NK-92 (cell line): ENCODE results near the gene PMM2.
"Not testable (repeated sequence)": the region's sequence is repeated elsewhere in the genome, so short reads cannot be mapped to it uniquely, and the experiment has no call there.

ENCODE experiments used
- DNase-seq: peaks from one replicate; lab custom pipeline; 2025; ENCODE audit not compliant: unreplicated experiment; lab: John Stamatoyannopoulos, UW

The PMM2 gene

DNA sequence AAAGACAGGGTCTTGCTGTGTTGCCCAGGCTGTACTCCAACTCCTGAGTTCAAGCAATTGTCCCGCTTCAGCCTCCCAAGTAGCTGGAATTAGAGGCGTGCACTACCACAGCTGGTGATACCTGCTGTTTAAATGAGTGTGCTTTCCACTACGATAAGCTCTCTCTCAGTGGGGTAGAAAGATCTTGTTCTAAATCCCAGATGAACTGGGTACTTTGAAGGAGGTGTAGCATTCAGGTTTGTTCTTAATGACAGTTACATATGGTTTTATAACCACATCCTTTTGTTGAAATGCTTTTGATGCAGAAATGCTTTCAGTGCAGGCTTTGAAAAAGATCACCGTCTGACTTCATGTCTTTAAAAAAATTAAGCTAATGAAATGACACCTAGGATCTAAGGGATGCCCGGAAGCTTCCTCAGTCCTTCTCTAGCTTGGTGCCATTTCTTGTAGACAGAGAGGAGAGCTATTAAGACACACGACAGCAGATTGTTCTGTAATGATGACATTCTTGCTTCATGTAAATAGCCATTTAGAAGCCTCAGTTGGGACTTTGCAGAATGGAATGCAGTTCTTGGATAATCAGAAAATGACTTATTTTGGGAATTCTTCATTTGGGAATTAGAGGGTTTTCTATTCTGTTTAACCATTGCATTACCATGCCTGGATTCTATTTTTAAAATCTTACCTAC, 19.5 kb downstream of the PMM2 start:
- no peak for DNase-seq

DNA sequence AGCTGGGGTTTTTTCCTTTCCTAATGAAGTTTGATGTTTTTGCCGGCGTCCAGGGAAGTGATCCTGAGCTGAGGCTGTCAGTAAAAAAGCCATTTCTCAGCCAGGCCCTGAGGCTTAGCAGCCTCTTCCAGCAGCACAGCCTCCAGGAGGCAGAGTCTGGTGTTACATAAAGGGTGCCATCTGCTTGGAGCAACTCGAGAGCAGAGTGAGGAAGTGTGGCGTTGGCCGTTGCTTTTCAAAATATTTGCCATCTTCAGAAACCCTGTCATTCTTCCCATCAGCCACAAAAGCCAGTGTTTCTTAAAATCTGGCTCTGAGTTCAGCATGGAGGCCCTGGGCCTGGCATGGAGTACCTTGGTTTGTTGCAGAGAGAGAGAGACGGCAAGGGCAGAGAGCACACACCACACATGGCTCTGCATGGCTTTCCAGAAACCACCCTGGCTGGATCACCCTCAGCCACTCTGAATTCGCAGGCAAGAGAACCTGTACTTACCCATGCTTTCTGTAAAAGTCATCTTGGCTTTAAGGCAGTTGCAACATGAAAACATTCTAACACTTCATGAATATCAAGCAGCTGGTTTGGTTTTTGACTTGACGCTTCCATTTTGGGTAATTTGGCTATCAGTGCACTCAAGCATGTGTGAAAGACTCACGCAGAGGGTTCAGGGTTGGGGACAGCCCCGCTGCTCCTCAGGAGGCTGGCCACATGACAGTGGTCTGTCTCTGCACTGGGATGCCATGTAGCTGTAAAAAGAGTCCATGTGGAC, 21.0 kb downstream of the PMM2 start:
- DNase-seq, result no peak

DNA sequence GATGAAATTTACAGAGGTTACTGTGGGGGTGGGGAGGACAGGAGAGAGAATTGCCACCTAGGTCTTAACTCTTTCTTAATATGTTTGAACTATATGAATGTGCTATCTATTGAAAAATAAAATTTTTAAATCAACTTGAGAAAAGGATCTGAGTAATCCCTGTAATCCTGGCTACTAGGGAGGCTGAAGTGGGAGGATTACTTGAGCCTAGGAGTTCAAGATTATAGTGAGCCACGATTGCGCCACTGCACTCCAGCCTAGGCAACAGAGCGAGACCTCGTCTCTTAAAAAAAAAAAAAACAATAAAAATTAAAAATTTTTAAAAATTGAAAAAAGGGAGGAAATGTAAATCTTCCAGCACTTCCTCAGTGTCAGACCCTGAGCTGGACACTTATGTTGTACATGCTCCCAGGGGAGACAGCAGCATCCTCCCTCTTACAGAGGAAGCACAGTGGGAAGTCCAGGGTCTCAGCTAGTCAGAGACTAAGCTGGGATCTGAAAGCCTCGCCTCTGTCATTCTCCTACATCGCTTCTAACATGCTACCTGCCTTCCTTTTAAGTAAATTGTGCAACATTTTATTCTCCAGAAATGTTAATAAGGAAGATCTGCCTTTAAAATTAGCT, 21.9 kb downstream of the PMM2 start:
- DNase-seq, result no peak

DNA sequence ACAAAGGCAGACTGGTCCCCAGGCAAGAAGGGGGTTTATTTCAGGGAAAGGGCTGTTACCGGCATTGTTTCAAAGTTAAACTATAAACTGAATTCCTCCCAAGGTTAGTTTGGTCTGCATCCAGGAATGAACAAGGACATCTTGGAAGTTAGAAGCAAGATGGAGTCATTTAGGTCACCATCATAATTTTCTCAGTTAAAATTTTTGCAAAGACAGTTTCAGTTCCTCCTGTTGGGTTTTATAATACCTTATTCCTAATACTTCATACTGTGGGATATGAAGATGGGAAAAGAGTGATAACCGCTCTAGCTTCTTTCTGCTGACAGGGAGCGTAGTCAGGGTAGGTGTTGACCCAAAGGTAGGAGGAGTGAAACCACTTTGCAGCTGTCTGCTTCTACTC, 24.8 kb downstream of the PMM2 start:
- DNase-seq, result no peak

DNA sequence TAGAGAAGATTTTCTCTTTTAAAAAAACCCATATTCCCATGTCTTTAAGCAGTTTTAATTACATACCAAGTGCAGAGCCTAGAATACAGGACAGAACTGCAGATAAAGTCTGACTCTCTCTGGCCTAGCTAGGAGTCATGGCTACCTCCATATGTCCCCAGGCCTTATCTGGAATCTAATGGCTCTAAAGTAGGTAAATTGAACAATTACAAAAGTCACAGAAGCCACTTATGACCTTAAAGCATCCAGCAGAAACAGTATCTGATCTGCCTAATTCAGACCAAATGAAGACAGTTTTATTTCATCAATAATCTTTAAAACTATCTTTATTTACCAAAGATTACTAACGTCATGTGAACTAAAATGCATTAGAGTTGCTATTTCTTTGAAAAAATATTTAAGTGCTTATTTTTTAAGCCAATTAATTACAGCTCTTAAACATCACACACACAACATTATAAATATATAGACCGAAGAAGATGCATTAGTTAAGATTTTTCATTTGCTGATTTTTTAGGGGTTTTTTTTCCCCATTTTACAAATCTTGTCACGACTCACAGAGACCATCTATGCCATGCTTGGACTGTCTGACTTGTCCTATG, 28.7 kb downstream of the PMM2 start:
- no peak for DNase-seq

DNA sequence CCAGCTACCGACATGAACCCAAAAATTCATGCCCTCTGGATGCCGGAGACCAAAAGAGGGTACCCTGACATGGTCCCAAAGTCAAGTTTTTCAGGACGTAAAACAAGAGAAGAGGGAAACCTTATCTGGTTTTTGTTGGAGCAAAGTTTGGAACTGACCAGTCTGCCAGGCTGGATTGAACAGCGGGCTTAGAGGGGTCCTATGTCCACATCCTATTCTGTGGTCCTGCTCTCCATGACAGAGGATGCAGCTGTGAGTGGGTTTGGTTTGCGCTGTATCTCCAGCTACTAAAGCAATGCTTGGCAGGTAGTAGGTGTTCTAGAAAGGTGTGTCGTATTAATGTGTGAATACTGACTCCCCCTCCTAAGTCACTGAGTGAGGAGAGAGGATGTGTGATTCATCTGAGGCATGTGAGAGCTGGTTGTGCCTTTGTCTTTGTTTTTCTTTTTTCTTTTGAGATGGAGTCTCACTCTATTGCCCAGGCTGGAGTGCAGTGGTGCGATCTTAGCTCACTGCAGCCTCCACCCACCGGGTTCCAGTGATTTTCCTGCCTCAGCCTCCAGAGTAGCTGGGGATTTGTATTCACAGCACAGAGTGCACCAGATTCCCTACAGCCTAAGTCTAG, 31.0 kb downstream of the PMM2 start:
- no peak for DNase-seq

DNA sequence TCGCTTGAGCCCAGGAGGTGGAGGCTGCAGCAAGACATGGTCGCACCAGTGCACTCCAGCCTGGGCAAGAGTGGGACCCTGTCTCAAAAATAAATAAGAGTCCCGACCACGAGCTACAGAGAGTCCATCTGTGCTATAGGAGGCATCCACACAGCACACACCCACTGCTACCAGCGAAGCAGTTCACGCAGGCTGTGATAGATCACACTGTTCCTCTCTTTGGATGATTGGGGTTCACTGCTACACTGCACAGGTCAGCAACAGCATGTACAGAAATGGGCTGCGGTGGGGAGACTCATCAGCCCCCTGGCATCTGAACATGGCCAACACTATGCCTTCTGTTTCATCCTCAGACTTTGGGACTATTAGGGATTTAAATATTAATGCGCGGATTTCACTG, 33.8 kb downstream of the PMM2 start:
- no peak for DNase-seq

DNA sequence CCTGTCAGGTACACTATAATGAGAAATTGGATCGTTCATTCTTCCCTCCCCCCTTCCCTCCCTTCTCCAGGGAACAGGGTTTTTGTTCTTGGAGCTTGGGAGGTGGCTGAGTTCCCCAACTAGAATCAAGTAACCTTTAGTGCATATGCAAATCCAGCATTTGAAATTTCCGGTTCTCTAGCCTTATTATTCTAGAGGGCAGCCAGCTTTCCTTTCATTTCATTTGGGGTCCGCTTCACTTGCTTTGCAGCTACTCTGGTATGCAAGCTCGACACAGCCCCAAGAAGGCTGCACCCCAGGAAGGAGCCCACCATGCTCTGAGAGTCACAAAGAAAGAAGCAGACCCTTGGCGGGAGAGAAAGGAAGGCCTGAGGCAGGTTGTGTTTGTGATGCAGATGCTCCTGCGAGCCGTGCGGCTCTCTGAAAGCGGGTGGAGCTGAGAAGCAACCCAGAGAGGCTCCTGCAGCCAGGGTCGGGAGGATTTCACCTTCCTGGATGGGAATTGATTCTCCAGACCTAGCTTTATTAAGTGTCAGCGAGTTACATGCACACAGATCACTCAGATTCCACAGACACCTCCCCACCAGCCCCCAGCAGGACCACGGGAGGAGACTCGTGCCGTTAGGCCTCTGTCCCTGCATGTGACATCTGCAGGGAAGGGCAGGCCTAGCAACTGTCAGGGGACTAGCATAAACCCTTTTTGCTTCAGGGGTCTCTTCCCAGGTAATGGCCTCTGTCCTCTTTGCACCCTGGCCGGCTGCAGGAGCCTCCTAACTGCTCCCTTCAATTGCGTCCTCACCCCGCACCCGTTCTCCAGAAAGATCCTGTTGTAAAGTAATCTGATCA, 34.5 kb downstream of the PMM2 start:
- DNase-seq, result no peak

DNA sequence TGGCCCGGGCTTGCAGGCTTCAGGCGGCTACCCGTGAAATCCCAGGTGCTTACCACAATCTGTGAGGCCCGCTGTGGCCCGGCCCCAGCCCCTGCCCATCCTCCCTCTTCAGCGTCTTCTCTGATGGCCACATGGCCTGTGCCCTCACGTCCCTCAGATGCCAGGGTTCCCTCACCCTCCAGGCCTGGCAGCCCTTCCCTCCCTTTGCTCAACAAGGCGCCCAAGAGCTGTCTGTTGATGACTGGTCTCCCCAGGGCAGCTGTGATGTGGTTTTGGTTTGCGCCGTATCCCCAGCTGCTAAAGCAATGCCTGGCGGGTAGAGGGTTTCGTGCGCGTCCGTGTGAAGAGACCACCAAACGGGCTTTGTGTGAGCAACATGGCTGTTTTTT, 35.1 kb downstream of the PMM2 start:
- no peak for DNase-seq

DNA sequence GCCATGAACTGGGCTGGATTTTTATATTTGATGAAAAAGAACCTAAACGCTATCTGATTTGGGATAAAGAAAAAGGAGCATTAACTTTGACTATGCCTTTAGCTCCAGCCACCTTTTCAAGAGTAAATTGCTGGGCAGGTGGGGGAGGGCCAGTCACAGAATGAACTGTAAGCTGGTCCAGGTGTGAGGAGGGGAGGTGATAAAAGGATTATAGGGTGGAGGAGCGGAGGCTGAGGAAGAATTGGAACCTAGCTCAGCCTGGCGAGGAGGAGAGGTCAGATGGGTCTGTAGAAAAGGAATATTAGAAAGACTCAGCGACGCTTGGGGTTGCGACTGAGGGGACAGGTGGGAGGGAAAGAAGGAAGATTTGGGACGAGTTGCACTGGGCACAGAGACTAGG, 39.2 kb downstream of the PMM2 start:
- DNase-seq, result not testable (repeated sequence)

DNA sequence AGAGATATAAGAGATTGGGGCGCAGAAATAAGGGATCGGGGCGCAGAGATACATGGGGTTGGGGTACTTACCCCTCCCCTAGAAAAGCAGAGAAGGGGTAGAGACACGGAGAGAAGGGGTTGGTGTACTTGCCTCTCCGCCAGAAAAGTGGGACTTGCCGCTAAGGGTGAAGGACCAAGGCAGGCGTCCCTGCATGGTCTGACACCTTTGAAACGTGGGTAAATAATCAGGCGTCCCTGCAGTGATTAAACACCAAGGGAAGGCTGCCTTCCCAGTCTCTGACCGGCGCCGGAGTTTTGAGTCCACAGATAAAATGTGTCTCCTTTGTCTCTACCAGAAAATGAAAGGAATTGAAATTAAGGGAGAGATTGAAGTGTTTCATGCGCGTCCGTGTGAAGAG, 40.0 kb downstream of the PMM2 start:
- DNase-seq, result not testable (repeated sequence)

DNA sequence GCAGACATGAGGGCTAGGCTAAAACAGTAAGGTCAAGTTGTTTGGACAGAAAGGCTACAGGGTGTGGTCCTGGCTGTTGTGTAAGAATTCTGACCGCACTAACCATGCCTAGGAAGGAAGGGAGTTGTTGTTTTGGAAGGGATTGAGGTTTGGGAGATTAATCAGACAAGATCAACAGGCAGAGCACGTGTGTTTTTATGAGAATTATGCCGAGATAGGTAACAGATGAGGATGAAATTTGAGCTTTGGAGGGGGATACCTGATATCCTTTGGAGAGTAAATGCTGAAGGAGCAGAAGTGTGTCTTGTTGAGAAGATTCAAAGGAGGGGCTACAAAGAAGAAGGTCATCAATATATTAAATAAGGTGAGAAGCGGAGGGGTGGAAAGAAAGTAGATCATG, 44.4 kb downstream of the PMM2 start:
- not testable (repeated sequence) for DNase-seq

DNA sequence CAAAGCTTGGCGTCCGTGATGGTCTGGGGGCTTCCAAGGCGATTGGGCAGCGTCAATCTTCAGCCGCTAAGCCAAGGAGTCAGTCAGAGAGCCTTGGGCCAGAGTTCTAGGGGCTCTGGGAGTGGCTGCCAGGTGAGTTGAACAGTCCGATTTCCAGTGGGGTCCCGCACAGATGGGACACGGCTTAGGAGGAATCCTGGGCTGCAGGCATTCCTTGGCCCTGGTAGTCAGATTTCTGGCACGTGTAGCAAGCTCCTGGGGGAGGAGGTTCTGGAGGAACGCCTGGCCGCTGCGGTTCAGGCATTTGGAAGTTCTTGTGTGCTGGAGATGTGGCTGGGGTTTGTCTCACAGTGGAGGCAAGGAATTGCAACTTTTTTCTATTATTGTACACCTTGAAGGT, 45.7 kb downstream of the PMM2 start:
- not testable (repeated sequence) for DNase-seq

DNA sequence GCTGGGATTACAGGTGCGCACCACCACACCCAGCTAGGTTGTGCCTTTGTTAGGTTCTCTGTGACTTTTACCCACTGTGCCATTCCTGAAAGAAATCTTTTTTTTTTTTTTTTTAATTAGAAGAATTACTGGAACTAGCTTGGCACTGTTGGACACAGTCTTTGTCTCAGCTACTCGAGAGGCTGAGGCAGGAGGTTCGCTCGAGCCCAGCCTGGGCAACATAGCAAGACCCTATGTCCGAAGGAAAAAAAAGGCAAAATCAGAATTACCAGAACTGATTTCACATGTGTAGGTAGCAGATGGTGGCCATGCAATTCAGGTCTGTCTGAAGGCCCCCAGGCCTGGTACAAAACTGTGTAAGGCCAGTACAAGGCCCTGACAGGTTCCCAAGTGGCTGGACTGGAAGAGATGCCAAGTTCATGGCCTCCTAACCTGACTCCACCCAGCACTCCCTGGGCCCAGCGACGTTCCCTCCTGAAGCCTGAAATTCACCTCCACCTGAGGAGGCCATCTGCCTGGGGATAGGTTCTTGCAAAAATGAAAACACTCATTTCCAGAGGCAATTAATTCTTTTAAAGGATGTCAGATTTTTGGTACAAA, 48.2 kb downstream of the PMM2 start:
- no peak for DNase-seq

DNA sequence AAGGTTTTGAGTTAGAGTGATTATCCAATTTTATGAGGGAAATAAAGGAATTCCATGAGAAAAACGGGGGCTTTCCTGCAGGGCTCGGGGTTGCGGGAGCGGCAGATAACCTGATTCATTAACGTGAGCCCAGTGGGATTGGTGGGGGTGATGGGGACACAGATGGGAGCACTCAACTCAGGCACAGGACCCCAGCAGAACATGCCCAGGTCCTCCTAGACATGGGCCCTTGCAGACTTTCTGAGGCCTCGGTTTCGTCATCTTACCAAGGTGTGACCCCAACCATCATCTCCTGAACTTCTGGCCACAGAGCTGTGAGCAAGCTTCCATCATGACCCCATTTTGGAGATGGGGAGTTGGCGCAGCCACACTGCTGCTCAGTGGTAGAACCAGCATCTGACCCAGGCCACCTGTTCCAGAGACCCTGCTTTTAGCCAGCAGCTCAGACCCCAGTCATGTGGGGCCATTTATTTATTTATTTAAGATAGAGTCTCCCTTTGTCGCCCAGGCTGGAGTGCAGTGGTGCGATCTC, 48.8 kb downstream of the PMM2 start:
- DNase-seq, result no peak

DNA sequence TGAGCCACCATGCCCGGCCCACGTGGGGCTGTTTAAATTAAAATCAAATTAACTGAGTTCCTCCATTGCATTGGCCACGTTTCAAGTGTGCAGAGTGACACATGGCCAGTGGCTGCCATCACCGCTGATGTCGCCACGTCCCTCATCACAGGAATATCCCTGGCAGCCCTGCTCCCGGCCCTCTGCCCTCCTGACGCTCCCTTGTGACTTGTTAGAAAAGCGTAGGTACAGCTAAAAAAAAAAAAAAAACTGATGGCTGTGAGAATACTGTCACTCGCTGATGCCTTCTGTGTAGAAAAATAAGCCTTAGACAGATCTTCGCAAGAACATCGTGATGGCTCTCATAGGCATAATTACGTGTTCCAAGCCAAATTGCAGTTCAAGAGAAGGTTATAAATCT, 49.5 kb downstream of the PMM2 start:
- no peak for DNase-seq

DNA sequence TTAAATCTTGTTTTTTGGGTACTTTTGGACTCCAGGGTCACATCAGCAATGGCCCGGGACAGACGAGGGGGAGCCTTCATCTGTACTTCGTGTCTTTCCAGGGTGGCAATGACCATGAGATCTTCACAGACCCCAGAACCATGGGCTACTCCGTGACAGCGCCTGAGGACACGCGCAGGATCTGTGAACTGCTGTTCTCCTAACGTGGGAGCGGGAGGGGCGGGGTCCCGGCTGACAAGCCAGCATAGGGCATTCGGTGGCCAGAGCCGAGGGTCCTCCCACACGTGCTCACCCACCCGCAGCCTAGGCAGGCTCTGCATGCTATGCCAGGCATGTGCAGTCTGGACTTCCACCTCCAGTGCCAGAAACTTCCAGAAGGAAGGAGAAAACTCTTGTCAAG, 50.0 kb downstream of the PMM2 start:
- DNase-seq, result no peak

DNA sequence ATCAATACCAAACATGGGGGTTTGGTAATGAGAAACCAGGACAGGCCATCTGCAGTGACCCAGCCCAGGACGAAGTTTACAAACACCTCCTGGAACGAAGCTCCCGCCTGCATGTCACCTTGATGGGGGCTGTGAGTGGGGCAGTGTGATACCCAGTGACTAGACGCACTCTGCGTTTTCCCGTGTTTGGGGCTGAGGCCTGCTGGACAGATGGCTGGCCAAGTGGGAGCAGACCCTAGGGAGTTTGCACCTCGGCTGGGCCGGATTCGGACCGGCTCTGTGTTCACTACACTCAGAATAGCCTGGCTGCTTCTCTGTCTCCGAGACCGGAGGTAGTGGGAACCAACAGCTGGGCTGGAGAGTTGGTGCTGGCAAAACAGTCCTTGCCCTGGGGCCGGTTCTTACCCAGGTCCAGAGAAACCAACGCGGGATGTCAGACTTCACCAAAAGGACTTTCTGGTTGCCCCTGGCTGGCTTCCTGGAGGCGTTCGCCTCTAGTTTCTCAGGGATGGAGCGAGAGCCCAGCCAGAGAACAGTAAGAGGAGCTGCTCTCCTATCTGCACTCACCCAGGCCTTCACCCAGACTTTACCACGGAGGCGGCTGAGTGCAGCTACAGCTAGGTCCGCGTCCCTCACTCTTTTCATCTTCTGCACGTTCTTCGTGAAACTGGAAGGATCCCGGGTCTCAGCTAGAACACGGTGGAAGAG, 50.7 kb downstream of the PMM2 start:
- DNase-seq, result no peak

DNA sequence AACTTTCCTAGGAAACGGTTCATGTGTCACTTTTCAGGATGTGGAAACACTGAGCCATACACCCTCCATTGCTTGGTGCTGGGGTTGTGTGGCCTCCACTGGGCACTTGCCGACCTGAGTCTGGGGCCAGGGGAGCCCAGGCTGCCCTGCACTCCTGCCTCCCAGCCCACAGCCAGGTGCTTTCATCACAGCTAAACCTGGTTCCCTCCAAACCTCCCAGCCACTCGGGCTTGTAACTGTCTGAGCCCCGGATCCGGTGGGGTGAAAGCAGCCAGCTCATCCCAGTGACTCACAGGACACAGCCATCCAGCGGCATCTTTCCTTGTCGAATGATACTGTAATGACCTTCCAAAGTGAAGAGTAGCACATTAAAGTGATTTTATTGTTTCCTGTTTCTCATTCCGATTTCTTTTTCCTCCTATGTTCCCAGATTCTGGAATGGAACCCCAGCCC, 51.3 kb downstream of the PMM2 start:
- no peak for DNase-seq
